GM18907 (cell line): ENCODE data around the gene FADS3.

ENCODE experiments used
- ATAC-seq: cut with Tn5 transposase; IDR thresholded peaks from one replicate; pipeline ENCODE4 v1.9.1; 2021; ENCODE audit warnings: mild to moderate bottlenecking, moderate library complexity; ENCODE audit not compliant: unreplicated experiment

The FADS3 gene

GRCh38 chr11:61913699-61914395 lies 22.5 kb upstream of the FADS3 start:
- no peak for ATAC-seq

- ATAC-seq: no peak
These were observed 21.8 kb upstream of the FADS3 start for GRCh38 chr11:61912991-61913698.

- ATAC-seq: no peak
These were observed 21.2 kb upstream of the FADS3 start for GRCh38 chr11:61912530-61912898.

- ATAC-seq: no peak
These were observed 20.6 kb upstream of the FADS3 start for GRCh38 chr11:61911701-61912529.

- no peak for ATAC-seq
These were observed 19.9 kb upstream of the FADS3 start for GRCh38 chr11:61911128-61911700.

GRCh38 chr11:61910187-61911127 lies 19.1 kb upstream of the FADS3 start:
- ATAC-seq: no peak

- ATAC-seq: no peak
These were observed 17.5 kb upstream of the FADS3 start for GRCh38 chr11:61908730-61909316.

GRCh38 chr11:61907871-61908729 lies 16.8 kb upstream of the FADS3 start:
- ATAC-seq: no peak

- ATAC-seq: no peak
These were observed 15.9 kb upstream of the FADS3 start for GRCh38 chr11:61907282-61907681.

GRCh38 chr11:61906522-61906909 lies 15.2 kb upstream of the FADS3 start:
- ATAC-seq: no peak

- no peak for ATAC-seq
These were observed 14.6 kb upstream of the FADS3 start for GRCh38 chr11:61905801-61906521.

- ATAC-seq: no peak
These were observed 13.8 kb upstream of the FADS3 start for GRCh38 chr11:61905067-61905696.

- no peak for ATAC-seq
These were observed 13.2 kb upstream of the FADS3 start for GRCh38 chr11:61904539-61905048.

- no peak for ATAC-seq
These were observed 12.5 kb upstream of the FADS3 start for GRCh38 chr11:61903845-61904244.

- no peak for ATAC-seq
These were observed 11.0 kb upstream of the FADS3 start for GRCh38 chr11:61902313-61902712.

- ATAC-seq: no peak
These were observed 10.1 kb upstream of the FADS3 start for GRCh38 chr11:61901397-61901796.

- no peak for ATAC-seq
These were observed 8.9 kb upstream of the FADS3 start for GRCh38 chr11:61900251-61900650.
